WERI-Rb-1 (cell line): ENCODE measurements around the gene VSX1.

ENCODE experiments used
- DNase-seq: peaks from one replicate; pipeline ENCODE4 v3.0.0-alpha.2; 2020
- H3K27ac ChIP-seq: fragments of 250-450 bp; sonication (Bioruptor Pico); 2 replicates; pipeline ENCODE4 v1.5.1; 2020; ENCODE audit warnings: mild to moderate bottlenecking, moderate library complexity
- H3K27me3 ChIP-seq: fragments of 250-450 bp; sonication (Bioruptor Pico); 2 replicates; pipeline ENCODE4 v1.5.1; 2021; ENCODE audit warnings: mild to moderate bottlenecking, low read depth, moderate library complexity; ENCODE audit not compliant: insufficient read depth, severe bottlenecking
- H3K36me3 ChIP-seq: fragments of 250-450 bp; sonication (Bioruptor Pico); 2 replicates; pipeline ENCODE4 v1.5.1; 2020; ENCODE audit warnings: mild to moderate bottlenecking, moderate library complexity
- H3K4me3 ChIP-seq: 2 replicates; pipeline ENCODE4 v1.5.1; 2011; ENCODE audit warnings: low read depth, mild to moderate bottlenecking, control low read depth, low read length
- H3K9me3 ChIP-seq: fragments of 250-450 bp; sonication (Bioruptor Pico); 2 replicates; pipeline ENCODE4 v1.5.1; 2021; ENCODE audit warnings: mild to moderate bottlenecking, moderate library complexity; ENCODE audit not compliant: severe bottlenecking
- TF ChIP-seq, protein P1 (sequence below): IDR thresholded peaks from 2 replicates; pipeline ENCODE4 v1.5.1; 2011; ENCODE audit warnings: low read depth, mild to moderate bottlenecking, control low read depth, inconsistent platforms, low read length

VSX1 gene

DNA sequence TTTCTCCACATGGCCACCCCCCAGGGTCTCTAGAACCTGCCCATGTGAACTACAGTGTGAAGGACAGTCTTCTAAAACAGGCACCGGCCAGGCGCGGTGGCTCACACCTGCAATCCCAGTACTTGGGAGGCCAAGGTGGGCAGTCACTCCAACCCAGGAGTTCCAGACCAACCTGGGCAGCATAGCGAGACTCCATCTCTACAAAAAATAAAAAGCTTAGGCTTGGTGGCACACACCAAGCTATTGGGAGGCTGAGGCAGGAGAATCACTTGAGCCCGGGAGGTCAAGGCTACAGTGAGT, 37.7 kb downstream of the VSX1 start:
- no peak overlapping the region for H3K4me3 ChIP-seq
- no peak for DNase-seq
- TF ChIP-seq, protein P1, sequence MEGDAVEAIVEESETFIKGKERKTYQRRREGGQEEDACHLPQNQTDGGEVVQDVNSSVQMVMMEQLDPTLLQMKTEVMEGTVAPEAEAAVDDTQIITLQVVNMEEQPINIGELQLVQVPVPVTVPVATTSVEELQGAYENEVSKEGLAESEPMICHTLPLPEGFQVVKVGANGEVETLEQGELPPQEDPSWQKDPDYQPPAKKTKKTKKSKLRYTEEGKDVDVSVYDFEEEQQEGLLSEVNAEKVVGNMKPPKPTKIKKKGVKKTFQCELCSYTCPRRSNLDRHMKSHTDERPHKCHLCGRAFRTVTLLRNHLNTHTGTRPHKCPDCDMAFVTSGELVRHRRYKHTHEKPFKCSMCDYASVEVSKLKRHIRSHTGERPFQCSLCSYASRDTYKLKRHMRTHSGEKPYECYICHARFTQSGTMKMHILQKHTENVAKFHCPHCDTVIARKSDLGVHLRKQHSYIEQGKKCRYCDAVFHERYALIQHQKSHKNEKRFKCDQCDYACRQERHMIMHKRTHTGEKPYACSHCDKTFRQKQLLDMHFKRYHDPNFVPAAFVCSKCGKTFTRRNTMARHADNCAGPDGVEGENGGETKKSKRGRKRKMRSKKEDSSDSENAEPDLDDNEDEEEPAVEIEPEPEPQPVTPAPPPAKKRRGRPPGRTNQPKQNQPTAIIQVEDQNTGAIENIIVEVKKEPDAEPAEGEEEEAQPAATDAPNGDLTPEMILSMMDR: no peak
- no peaks in the 10 kb centered on the region for H3K36me3 ChIP-seq
- H3K27me3 ChIP-seq: no peaks in the 10 kb centered on the region
- no peak overlapping the region for H3K27ac ChIP-seq
- no peaks in the 10 kb centered on the region for H3K9me3 ChIP-seq

DNA sequence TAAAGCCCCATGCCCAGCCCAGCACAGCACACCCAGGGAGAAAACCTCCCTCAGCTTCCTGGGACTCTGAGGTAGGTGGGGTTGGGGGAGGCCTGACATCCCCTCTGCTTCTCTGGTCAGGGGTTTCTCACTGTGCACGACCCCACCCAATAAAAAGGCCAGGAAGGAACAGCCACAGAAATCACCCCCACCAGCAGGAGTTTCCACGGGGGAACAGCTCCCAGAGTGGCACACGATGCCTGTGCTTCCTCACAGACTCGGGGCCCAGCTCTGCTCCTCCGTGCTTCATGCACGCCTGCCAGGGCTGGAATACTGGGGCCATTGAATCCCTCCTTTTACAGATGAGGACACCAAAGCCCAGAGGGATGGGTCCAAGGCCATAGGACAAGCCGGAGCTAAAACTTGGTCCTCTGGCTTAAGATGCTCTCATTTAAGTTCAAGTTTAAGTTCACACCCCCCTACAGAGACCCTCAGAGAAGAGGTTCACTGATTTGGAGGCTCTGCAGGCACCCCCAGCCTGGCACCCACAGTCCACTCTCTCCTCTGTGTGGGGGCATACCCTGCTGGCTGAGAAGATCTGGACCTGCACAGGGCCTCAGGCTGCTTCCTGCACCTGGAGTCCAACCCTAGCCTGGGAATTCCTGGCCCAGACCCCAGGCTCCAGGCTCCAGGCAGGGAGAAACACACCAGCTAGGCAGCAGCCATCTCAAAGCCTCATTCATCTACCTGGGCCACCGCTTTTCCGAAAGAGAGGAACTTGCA, 38.3 kb downstream of the VSX1 start:
- TF ChIP-seq, protein P1: no peak
- no peak overlapping the region for H3K27ac ChIP-seq
- H3K4me3 ChIP-seq: no peak overlapping the region
- no peaks in the 10 kb centered on the region for H3K36me3 ChIP-seq
- no peaks in the 10 kb centered on the region for H3K9me3 ChIP-seq
- no peak for DNase-seq
- H3K27me3 ChIP-seq: no peaks in the 10 kb centered on the region

DNA sequence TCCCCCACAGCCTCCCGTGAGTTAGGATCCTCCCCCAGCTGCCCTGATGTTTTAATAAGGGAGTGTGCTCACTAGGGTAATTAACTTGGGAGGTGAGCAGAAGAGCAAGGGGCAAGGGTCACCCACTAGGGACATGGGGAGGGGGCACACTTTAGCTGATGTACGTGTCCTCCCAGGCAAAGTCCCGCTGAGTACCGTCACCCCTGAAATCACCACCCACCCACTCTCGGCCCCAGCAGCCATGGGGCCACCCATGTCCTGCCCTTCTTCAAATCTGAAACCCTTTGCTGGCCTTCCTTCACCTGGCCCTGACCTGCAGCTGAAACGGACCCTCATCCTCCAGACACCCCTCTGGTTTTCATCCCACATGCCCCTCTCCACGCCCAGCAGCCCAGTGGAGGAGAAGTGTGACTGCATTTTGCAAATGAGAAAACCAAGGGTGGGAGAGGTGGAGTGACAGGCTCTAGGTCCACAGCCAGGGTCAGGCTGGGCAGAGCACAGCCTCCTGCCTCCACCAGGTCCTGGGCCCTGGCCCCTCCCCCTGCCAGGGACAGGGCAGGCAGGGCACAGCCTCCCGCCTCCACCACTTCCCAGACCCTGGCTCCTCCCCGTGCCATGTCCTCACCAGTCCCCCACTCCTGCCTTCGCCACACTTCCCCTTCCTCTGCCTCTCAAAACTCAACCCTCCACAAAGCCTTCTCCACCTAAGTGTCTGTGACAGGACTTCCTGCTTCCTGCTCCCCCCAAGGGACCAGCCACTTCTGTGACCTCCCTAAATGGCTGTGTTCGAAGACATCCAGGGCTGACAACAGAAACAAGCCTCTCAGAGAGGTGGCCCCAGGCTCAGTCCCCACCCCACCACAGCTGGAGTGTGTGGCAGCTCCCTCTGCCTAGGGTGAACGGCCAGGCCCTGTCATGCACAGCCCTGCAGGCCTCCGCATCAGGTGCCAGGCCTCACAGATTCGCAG, 39.1 kb downstream of the VSX1 start:
- H3K27me3 ChIP-seq: no peaks in the 10 kb centered on the region
- H3K27ac ChIP-seq: no peak overlapping the region
- H3K4me3 ChIP-seq: no peak overlapping the region
- DNase-seq: no peak
- H3K9me3 ChIP-seq: no peaks in the 10 kb centered on the region
- H3K36me3 ChIP-seq: no peaks in the 10 kb centered on the region
- TF ChIP-seq, protein P1: no peak

DNA sequence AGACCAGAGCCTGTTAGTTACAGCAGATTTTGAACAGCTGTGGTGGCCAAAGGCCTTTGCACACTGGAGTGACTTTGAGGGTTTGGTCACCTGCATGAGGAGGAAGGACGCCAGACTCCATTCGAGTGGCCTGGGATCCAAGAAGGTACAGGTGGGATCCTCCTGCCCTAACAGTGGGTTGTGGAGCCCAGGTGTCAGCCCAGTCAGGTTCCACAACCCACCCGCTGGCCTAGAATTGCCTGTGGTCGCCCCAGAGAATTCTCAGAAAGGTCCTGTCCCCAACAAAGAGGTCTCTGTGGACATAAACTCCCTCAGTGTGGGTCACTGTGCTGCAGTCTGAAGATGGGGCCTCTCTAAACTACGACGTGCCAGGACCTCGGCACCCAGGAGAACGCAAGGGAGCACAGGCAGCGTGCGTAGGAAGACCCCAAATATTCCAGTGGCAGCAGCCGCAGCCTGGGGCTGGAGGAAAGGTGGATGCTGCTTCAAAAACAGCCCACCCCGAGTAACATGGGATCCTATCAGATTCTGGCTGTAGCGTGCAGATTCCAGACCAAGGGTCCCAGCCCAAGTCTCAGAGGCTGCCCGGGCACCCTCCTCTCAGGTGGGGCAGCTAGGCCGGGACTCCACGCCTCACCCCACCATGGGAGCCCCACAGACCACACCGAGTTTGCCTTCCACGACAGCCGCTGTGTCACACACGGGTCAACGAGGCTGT, 40.0 kb downstream of the VSX1 start:
- Histone ChIP-seq H3K4me3 (no peak overlapping the region), H3K9me3 (no peaks in the 10 kb centered on the region), H3K27ac (no peak overlapping the region), H3K36me3 (no peaks in the 10 kb centered on the region), H3K27me3 (no peaks in the 10 kb centered on the region)
- TF ChIP-seq, protein P1: no peak
- no peak for DNase-seq

DNA sequence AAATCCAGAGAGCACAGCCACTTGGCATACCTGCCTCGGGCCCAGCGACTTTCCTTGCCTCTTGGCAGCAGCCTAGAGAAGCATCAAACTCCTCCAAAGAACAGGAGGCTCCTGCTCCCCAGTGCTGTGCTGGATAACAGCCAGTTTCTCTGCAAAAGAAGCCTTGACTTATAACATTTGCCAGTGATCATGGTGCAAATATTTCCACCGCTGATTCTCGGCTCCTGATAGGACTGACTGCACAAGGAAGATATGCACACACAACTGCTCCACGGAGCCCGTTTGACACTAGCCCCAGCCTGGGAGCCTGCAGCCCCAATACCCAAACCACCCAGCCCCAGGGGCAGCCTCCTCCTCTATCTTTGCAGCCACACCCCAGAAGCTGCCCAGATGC, 41.5 kb downstream of the VSX1 start:
- DNase-seq: no peak
- no peaks in the 10 kb centered on the region for H3K27me3 ChIP-seq
- no peaks in the 10 kb centered on the region for H3K9me3 ChIP-seq
- H3K36me3 ChIP-seq: no peaks in the 10 kb centered on the region
- H3K27ac ChIP-seq: no peak overlapping the region
- TF ChIP-seq, protein P1: no peak
- H3K4me3 ChIP-seq: no peak overlapping the region
